HG02970 (cell line): Measurements from ENCODE around the gene DLEC1.

ENCODE experiments used
- ATAC-seq: cut with Tn5 transposase; IDR thresholded peaks from one replicate; pipeline ENCODE4 v1.9.1; 2021; ENCODE audit warnings: mild to moderate bottlenecking, moderate library complexity, moderate number of reproducible peaks; ENCODE audit not compliant: unreplicated experiment, low FRiP score

DLEC1 gene

DNA sequence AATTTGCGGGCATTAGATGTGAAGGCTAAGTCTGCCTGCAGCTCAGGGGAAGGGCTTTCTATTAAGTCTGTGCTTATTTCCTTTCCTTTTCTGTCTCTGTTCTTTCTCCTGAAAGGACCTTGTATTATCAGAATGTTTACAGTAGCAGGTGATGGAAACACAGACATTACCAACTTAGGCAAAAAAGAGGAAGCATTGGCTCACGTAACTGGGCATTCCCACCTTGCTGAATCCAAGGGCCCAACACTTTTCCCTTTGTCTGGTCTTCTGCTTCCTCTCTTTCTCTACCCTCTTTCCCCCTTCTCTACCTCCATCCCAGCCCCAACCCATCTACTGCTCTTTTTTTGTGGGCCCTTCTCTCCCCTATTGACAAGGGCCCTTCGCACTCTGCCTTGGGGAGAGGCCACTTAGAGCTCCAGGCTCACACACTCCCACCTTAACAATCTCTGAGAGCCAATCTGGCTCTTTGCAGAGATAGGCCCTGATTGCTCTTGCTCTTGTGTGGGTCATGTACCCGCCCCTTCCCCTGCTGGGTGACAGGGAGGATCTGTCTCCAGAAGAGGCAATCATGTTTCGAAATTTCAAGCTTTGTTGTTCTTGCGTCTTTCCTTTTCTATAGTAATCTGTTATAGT, 62.9 kb downstream of the DLEC1 start:
- ATAC-seq: no peak

DNA sequence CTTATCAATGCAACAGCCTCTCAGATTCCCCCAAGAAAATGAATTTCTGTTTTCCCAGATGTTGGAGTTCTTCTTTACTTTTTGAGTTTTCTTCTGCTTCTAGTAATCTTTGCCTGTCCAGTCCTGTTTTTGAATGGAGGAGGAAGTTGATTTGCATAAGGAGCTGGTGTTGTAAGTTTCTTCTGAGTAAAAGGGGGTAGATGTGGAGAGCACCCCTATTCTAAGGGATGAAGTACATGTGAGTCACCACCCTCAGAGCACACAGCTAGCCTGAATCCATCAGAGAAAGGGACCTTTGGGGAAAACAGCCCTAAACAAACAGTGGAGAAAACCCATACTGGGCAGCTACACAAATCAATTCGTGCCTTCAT, 63.4 kb downstream of the DLEC1 start:
- ATAC-seq: no peak

GRCh38 chr3:38105525-38105924, 66.5 kb downstream of the DLEC1 start:
- no peak for ATAC-seq

GRCh38 chr3:38107911-38108648, 69.1 kb downstream of the DLEC1 start:
- ATAC-seq: no peak

- ATAC-seq: no peak
These were observed 69.9 kb downstream of the DLEC1 start for GRCh38 chr3:38108649-38109579.

DNA sequence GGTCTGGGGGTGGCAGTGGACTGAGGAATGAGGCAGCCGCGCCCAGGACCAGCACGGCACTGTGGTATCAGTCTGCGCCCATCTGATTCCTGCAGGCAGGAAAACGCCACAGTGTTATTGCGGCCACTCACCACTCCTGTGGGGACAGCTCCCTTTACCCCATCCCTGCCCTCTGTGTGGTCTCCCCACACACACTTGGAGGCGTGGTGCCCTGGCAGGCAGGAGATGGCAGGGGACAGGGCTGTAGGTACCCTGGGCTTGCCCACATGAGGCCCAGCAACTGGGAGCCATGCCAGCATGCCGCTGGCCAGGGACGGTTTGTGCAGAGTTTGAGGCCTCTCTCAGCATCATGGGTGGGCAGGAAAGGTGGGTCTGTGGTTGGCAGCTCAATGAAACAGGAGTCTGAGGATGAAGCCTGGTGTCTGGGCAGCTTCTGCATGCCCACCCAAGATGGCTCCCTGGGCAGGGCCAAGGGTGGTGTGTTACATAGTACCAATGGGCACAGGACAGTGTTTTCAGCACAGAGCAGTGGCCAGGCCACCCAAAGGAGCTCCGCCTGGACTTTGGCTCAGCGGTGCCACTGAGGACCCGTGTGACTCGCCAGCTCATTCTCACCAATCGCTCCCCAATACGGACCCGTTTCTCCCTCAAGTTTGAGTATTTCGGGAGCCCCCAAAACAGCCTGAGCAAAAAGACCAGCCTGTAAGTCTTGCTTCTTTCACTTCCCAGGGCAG, 70.7 kb downstream of the DLEC1 start:
- no peak for ATAC-seq

DNA sequence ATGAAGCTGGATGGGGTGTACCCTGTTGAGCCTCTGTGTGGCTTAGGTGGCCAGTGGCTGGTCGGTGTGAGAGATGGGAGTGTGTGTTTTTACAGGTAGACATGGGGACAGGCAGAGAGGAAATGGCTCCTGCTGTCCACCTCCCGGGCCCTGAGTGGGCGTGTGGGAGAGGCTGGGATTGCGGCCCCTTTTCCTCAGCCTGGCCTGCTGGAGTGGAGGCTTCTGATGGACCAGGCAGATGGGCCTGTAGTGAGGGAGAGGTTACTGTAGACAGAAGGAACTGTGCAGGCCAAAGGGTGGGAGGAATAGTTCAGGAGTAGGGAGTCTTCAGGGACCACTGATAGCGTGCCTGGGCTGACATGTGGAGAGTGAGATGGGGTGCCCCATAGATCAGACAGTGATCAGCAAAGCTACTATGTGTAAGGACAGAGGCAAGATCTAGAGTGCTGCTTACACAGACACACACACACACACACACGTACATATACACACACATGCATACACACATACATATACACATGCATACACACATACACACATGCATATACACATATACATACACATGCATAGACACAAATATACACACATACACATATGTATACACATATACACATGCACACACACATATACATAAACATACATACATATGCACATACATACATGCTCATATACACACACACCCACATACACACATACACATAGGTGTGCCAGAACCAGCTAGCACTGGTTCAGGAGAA, 71.5 kb downstream of the DLEC1 start:
- no peak for ATAC-seq

DNA sequence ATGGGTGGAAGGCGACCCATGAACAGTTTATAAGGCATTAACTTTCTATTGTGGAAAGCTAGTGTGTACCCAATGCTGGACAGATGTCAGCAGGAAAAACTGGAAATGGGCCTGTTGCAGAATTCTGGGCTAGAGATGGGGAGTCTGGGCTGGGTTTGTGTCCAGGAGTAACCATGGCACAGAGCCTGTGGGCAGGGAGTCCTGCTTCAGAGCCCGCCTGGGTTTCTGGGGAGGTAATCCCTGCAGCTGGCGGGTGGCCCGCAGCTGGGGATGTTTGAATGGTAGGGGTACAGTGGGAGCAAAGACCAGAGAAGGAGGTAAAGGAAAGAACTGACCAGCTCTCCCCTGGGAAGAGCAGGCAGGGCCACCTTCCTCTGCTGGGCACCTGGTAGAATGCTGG, 72.2 kb downstream of the DLEC1 start:
- no peak for ATAC-seq

DNA sequence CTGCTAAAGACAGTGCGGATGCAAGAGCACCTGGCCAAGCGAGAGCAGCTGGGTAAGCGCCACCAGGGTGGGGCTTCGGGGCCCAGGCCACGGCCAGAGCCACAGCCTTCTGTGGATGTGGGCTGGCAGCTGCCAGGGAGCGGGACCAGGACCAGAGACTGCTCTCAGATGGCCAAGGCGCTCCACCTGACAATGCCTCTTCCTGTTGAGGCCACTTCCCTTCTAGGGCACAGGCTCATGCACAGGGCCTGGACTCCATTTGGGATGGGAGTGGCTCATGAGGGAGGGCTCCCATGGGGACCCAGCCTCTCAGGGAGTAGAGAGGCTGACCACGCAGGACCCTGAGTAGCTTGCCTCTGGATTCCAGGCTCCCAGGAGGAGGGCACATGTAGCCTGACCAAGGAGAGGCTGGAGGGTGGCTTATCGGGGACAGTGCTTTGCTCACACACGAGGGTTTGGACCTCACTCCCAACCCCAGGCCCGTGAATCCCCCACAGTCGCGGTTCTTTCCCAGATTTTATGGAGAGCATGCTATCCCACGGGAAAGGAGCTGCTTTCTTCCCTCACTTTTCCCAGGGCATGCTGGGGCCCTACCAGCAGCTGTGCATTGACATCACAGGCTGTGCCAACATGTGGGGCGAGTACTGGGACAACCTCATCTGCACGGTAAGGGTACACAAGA, 72.8 kb downstream of the DLEC1 start:
- no peak for ATAC-seq

- ATAC-seq: no peak
These were observed 73.4 kb downstream of the DLEC1 start for GRCh38 chr3:38112378-38112761.

DNA sequence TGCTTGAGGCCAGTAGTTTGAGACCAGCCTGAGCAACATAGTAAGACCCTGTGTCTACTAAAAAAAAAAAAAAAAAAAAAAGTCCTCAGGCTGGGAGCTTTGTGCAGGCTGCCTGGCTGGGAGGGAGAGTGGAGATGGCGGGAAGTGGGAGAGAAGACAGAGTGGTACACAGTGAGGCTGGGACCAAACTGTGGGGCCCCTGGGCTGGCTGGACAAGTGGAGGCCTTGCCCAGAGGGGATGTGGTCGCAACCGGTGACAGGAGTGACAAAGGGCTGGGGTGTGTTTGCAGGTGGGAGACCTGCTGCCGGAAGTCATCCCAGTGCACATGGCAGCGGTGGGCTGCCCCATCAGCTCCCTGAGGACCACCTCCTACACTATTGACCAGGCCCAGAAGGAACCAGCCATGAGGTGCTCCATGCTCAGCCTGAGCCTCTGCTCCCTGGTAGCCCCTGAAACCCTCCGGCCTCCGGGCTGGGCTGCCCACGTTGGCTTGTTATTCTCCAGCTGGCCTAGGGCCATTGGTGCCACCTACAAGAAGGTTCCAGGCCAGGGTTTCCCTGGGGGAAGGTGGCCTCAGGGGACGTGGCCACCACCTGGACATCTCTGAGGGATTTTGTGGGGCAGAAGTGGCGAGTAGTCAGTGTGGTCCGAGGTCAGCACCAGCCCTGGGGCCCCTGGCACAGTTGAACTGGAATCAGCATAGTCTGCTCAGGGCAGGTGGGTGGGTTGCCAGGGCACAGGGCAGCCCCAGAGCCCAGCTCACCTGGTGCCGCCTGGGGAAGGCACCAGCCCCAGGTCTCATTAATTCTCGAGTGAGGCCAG, 75.3 kb downstream of the DLEC1 start:
- no peak for ATAC-seq

DNA sequence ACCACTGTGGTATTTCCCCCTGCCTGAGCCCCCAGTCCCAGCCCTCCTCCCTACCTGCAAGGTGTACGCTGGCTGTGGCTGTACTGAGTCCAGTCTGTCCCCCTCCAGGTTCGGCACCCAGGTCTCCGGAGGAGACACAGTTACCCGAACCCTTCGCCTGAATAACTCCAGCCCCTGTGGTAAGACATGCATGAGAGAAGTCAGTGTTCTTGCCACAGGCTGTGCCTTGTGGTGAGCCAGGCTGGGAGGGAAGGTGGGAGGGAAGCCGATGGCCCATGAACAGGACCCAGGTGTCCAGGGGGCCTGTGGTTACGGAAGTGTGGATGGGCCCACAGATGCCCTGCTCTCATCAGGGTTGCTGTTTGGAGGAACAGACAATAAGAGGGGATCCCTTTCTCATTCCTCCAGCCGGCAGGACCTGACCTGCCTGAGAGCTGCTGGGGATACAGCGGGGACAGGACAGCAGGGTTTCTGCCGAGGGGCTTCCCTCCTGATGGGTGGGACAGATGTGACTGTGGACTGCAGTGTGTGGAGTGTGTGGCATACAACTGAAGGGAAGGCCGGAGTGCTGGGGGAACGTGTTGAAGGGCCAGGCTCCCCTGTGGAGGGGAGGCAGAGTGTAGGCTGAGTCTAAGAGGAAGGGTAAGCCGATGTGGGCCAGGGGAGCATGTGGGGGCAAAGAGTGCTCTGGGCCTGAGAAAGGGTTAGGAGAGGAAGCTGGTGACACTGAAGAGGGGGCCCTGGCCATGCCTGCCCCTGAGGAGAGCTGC, 76.1 kb downstream of the DLEC1 start:
- ATAC-seq: no peak

DNA sequence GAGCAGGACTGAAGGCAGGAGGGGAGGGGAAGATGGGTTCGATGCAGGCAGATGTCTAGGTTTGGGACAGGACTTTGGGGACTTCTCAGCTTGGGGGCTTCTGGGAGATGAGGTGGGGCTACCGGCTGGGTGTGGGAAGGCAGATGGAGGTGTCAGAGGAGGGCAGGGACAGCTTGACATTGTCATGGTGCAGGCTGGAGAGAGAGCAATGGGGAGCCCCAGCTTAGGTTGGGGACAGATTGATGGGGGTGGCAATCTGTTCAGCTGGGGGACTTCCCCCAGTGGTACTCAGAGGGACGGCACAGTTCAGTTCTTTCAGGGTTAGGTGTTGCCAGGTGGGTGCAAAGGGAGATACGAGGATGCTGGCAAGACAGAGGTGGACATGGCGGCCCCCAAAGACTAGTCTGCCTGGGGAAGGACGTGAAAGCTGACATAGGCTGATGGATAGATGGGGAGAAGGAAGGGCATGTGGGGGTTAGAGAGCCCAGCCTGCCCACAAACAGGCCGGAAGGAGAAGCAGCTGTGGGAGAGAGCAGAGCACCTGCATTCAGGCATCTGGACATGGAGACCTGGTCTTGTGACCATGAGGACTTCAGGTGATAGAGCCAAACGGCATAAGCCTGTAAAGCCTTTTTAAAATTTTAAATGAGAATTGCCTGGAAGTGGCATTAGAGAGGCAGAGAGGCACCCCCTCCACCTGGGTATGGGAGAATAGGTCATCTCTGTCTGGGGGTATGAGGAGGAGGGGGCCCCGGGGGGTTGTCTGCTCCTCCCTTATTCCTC, 76.8 kb downstream of the DLEC1 start:
- ATAC-seq: no peak

DNA sequence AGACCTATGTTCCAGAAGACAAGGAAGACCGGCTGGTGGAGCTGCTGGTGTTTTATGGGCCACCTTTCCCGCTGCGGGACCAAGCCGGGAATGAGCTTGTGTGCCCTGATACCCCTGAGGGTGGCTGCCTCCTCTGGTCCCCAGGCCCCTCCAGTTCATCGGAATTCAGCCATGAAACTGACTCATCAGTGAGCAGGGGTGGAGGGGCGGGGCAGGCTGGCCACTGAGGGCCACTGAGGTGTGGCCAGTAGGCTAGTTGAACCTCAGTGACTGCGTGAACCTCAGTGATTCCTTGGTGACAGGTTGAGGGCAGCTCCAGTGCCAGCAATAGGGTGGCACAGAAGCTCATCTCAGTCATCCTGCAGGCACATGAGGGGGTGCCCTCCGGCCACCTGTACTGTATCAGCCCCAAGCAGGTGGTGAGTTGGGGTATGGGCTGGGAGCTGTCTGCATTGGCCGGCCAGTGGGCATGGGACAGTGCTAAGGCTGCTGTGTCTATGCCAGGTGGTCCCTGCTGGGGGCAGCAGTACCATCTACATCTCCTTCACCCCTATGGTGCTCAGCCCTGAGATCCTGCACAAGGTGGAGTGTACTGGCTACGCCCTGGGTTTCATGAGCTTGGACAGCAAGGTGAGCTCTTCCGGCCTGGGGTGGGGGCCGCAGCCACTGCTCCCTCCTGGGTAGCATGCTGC, 77.6 kb downstream of the DLEC1 start:
- ATAC-seq: no peak

DNA sequence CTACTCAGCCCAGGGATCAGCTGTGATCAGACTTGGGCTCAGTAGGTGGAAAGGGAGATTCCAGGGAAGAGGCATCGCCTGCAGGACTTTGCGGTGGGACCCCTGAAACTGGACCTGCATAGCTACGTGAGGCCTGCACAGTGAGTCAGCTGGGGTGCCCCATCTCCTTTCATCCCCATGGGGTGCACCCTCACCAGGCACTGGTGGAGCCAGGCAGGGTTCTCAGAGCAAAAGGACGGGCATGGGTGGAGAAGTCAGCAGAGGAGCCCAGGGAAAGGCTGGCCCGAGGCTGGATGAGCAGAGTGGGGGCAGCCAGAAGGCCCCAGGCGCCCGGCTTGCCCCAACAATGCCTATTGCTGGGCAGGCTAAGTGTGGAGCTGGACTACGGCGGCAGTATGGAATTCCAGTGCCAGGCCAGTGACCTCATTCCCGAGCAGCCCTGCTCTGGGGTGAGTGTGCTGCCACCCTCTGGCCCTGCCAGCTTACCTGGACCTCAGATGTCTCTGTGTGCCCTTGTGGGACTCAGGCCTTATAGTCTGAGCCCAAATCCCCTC, 78.2 kb downstream of the DLEC1 start:
- no peak for ATAC-seq

DNA sequence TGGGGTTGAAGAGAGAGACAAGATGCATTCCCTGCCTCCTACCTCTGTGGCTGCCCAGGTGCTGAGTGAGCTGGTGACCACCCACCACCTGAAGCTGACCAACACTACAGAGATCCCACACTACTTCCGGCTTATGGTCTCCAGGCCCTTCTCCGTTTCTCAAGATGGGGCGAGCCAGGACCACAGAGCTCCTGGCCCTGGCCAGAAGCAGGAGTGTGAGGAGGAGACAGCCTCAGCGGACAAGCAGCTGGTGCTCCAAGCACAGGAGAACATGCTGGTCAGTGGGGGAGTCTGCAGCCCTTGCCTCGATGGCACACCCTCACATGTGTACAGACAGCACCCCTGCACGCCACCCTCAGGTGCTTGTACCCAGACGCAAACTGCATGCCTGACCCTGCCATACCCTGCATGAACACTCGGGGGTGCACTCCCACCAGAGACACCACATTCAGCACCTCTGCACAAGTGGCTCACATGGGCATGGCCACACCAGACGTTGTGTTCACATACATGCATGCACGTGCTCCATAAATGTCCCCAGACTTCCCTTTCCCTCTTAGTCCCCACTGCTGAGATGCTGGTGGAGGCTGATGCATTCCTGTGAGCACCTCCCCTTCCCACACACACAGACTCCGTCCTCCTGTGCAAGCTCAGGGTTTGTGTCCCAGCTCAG, 78.9 kb downstream of the DLEC1 start:
- no peak for ATAC-seq
